IPS DF 19.7 (cell line): ENCODE results near the gene GREB1.

Experiments
- DNase-seq: peaks from one replicate; pipeline ENCODE4 v3.0.0-alpha.2; 2013; ENCODE audit warnings: low read depth, low spot score

The GREB1 gene

GRCh38 chr2:11533278-11534070 is at the start of gene GREB1:
Gene GREB1, plus strand, starts transcription at chr2:11534045. Its CDS starts 22,570 bp downstream, at chr2:11556615.
- no peak for DNase-seq

GRCh38 chr2:11488809-11489208 is 45.0 kb upstream of the GREB1 start:
- DNase-seq: no peak

- DNase-seq: no peak
Observed at GRCh38 chr2:11490194-11490593, 43.7 kb upstream of the GREB1 start.

GRCh38 chr2:11491348-11491933 is 42.4 kb upstream of the GREB1 start:
- no peak for DNase-seq

GRCh38 chr2:11492244-11492643 is 41.6 kb upstream of the GREB1 start:
- no peak for DNase-seq

- DNase-seq: no peak
Observed at GRCh38 chr2:11492720-11493119, 41.1 kb upstream of the GREB1 start.

GRCh38 chr2:11493282-11493681 is 40.6 kb upstream of the GREB1 start:
- no peak for DNase-seq

GRCh38 chr2:11494310-11494709 is 39.5 kb upstream of the GREB1 start:
- DNase-seq: no peak

- no peak for DNase-seq
Observed at GRCh38 chr2:11495844-11496681, 37.8 kb upstream of the GREB1 start.

GRCh38 chr2:11498543-11499034 is 35.3 kb upstream of the GREB1 start:
- no peak for DNase-seq

GRCh38 chr2:11499081-11499743 is 34.6 kb upstream of the GREB1 start:
- no peak for DNase-seq

GRCh38 chr2:11500702-11501303 is 33.0 kb upstream of the GREB1 start:
- DNase-seq: no peak

GRCh38 chr2:11502740-11503292 is 31.0 kb upstream of the GREB1 start:
- DNase-seq: no peak

GRCh38 chr2:11503354-11503927 is 30.4 kb upstream of the GREB1 start:
- DNase-seq: no peak

- DNase-seq: no peak
Observed at GRCh38 chr2:11505652-11506610, 27.9 kb upstream of the GREB1 start.

GRCh38 chr2:11506611-11506969 is 27.3 kb upstream of the GREB1 start:
- DNase-seq: no peak

- DNase-seq: no peak
Observed at GRCh38 chr2:11507517-11507916, 26.3 kb upstream of the GREB1 start.

GRCh38 chr2:11508279-11508678 is 25.6 kb upstream of the GREB1 start:
- no peak for DNase-seq

- no peak for DNase-seq
Observed at GRCh38 chr2:11509657-11510360, 24.0 kb upstream of the GREB1 start.
